ENCODE data around the gene TRIM24. TPM values are rescaled to one million over a fixed set of nuclear protein-coding genes. Genes with fewer than 3 reads are reported as not detected.
"Not testable (repeated sequence)": the region's sequence is repeated elsewhere in the genome, so short reads cannot be mapped to it uniquely, and the experiment has no call there.

Gene TRIM24
- total and polyA plus RNA-seq, 12 donors, result 7.7 to 26.2 (median 18.9) TPM

- ATAC-seq (peak in 4 of 8 donors; percentile 35 to 55 (median 50)), DNase-seq (no peak)
- no peak overlapping the region for H3K27ac ChIP-seq
- H3K36me3 ChIP-seq, result no peaks in the 10 kb centered on the region
- 94 to 95% methylated on average over 1 of the region's 1 CpG for WGBS, 2 donors
- intact Hi-C loops (cut with DNase I), result no loop called here
- TF ChIP-seq CTCF (IDR thresholded peaks at IDR 0.05), result no peak
- no peaks in the 10 kb centered on the region for H3K27me3 ChIP-seq
- no peaks in the 10 kb centered on the region for H3K9me3 ChIP-seq
- no peak overlapping the region for H3K4me3 ChIP-seq
- peaks cover 0 to 56% (median 20%) of the 10 kb centered on the region in 9 donors for H3K4me1 ChIP-seq
Observed at GRCh38 chr7:138478499-138478908, 18.4 kb downstream of the TRIM24 start.

DNA sequence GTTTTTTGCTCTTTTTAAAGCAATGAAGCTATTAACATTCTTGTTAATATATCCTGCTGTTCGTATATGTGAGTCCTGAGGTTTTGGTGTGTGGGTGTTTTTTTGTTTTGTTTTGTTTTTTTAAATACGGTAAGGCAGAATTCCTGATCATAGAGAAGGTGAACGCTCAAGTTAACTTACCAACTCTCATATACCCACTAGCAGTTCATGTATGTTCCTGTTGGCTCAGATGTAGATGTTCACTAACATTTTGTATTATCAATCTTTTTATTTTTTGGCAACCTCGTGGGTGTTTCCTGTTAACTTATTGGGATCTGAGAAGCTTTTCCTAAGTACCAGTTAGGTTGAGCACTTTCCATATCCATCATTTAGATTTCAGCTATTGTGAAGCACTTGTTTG, 20.5 kb downstream of the TRIM24 start:
- Histone ChIP-seq H3K27me3 (no peaks in the 10 kb centered on the region), H3K4me3 (no peak overlapping the region), H3K9me3 (peaks cover 0 to 3% (median 0%) of the 10 kb centered on the region in 11 donors), H3K27ac (no peak overlapping the region), H3K4me1 (peaks cover 0 to 39% (median 13%) of the 10 kb centered on the region in 9 donors), H3K36me3 (no peaks in the 10 kb centered on the region)
- 50 to 65% methylated on average over 4 of the region's 4 CpGs for whole genome bisulfite sequencing, 2 donors
- no peak for TF ChIP-seq CTCF (IDR thresholded peaks at IDR 0.05)
- intact Hi-C loops (cut with DNase I), result no loop called here
- no peak for DNase-seq
- ATAC-seq, result no peak

DNA sequence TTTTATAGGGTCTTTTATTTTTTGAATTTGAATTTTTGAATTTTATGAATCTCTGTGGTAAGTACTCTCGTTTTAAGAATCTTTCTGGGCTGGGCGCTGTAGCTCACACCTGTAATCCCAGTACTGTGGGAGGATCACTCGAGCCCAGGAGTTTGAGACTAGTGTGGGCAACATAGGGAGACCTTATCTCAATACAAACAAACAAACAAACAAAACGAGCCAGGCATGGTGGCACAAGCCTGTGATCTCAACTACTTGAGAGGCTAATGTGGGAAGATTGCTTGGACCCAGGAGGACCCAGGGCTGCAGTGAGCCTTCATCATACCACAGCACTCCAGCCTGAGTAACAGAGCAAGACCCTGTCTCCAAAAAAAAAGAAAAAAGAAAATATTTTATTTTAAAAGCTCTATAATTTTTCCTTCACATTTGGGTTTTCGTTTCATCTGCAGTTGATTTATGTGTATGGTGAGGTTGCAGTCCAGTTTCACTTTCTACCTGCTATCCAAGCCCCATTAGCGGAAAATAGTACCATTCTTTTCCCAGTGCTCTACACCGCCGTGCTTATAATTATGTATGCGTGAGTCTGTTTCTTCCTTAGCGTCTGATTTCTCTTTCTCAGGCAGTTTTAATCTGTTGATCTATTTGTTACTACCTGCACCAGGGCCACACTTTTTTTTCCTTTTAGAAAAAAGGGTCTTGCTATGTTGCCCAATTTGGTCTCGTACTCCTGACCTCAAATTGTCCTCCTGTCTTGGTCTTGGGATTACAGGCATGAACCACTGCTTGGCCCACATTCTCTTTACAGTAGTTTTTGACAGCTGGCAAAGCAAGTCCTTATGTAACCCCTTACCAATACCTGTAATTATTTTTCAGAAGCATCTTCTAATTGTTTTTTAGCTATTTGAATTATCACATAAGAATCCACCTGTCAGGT, 21.7 kb downstream of the TRIM24 start:
- intact Hi-C loops (cut with DNase I), result no loop called here
- 85 to 86% methylated on average over 11 of the region's 11 CpGs for WGBS, 2 donors

DNA sequence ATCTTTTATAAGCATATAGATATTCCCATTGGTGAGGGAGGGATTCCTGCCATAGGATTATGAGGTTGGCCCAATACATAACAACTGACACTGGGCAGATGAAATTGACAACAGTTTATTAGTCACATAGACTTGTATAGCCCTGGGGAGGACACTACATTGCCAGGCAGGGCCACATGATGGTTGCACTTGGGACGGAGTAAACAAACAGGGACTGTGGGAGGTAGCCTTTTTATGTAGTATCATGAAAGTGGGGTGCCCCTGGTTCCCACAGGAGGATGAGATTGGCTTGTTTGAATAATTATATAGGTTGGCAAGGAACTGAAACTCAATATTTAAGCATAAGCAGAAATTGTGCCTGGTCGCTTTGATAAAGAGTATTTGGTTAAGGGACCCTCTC, 23.5 kb downstream of the TRIM24 start:
- ATAC-seq, result no peak

More for the DNA sequence above, 21.7 kb downstream of the TRIM24 start:
- peaks cover 0 to 15% (median 0%) of the 10 kb centered on the region in 11 donors for H3K9me3 ChIP-seq
- H3K4me1 ChIP-seq, result peaks cover 0 to 27% (median 13%) of the 10 kb centered on the region in 9 donors
- no peak for TF ChIP-seq CTCF (IDR thresholded peaks at IDR 0.05)
- no peak overlapping the region for H3K4me3 ChIP-seq
- DNase-seq, result no peak
- H3K27me3 ChIP-seq, result no peaks in the 10 kb centered on the region
- no peak for ATAC-seq
- no peaks in the 10 kb centered on the region for H3K36me3 ChIP-seq
- no peak overlapping the region for H3K27ac ChIP-seq

DNA sequence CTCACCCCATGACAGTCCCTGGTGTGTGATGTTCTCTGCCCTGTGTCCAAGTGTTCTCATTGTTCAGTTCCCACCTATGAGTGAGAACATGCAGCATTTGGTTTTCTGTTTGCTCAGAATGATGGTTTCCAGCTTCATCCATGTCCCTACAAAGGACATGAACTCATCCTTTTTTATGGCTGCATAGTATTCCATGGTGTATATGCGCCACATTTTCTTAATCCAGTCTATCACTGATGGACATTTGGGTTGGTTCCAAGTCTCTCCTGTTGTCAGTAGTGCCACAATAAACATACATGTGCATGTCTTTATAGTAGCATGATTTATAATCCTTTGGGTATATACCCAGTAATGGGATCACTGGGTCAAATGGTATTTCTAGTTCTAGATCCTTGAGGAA, 25.4 kb downstream of the TRIM24 start:
- H3K27me3 ChIP-seq; H3K36me3 ChIP-seq; DNase-seq; H3K27ac ChIP-seq; intact Hi-C loops (cut with DNase I); ATAC-seq; H3K4me3 ChIP-seq: not testable (repeated sequence)
- Histone ChIP-seq H3K9me3 (peaks cover 0 to 21% (median 0%) of the 10 kb centered on the region in 11 donors), H3K4me1 (peaks cover 0 to 11% (median 0%) of the 10 kb centered on the region in 9 donors)
- 94 to 100% methylated on average over 1 of the region's 1 CpG for WGBS, 2 donors

More for the DNA sequence above, 23.5 kb downstream of the TRIM24 start:
- 97 to 100% methylated on average over 2 of the region's 2 CpGs for WGBS, 2 donors
- Histone ChIP-seq H3K4me1 (peaks cover 0 to 18% (median 6%) of the 10 kb centered on the region in 9 donors), H3K27me3 (no peaks in the 10 kb centered on the region), H3K36me3 (no peaks in the 10 kb centered on the region), H3K9me3 (peaks cover 0 to 15% (median 0%) of the 10 kb centered on the region in 11 donors), H3K4me3 (no peak overlapping the region), H3K27ac (no peak overlapping the region)
- intact Hi-C loops (cut with DNase I), result no loop called here
- no peak for DNase-seq
- TF ChIP-seq CTCF (IDR thresholded peaks at IDR 0.05), result no peak

DNA sequence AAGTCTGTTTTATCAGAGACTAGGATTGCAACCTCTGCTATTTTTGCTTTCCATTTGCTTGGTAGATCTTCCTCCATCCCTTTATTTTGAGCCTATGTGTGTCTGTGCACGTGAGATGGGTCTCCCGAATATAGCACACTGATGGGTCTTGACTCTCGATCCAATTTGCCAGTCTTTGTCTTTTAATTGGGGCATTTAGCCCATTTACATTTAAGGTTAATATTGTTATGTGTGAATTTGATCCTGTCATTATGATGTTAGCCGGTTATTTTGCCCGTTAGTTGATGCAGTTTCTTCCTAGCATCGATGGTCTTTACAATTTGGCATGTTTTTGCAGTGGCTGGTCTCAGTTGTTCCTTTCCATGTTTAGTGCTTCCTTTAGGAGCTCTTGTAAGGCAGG, 29.1 kb downstream of the TRIM24 start:
- H3K36me3 ChIP-seq; DNase-seq; H3K27me3 ChIP-seq; H3K4me3 ChIP-seq; H3K27ac ChIP-seq; ATAC-seq; intact Hi-C loops (cut with DNase I): not testable (repeated sequence)
- 87 to 93% methylated on average over 6 of the region's 6 CpGs for WGBS, 2 donors
- Histone ChIP-seq H3K9me3 (peaks cover 0 to 21% (median 0%) of the 10 kb centered on the region in 11 donors), H3K4me1 (peaks cover 0 to 12% (median 0%) of the 10 kb centered on the region in 9 donors)

Measured in heart right ventricle (tissue), 16 donors.